ENCODE measurements around the gene PMPCA. TPM values are rescaled to one million over a fixed set of nuclear protein-coding genes. Genes with fewer than 3 reads are reported as not detected.

The PMPCA gene
- total and polyA plus RNA-seq, 2 experiments from 2014 or later = 61.3 to 88.2 TPM

DNA sequence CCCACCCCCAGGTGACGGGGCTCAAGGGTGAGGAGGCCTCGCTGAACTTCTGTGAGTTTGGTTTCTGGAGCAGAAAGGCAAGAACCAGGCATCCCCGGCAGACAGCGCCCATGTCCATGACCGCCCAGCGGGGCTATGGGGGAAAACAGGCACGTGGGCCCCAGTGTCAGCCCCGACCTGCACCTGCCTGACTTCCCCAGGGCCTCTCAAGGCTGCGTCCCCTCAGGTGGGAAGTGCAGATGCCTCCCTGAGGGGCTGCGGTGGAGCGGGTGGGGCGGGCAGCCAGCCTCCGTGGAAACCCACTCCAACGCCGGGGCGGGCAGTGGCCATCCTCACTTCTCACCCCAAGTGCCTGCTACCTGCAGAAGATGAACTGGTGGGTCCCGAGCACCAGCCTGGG, 30.1 kb upstream of the PMPCA start:
- no peak for DNase-seq (ENCODE audit: low spot score)
- H3K9me3 Mint-ChIP-seq = no peaks in the 10 kb centered on the region
- TF ChIP-seq, protein P1, sequence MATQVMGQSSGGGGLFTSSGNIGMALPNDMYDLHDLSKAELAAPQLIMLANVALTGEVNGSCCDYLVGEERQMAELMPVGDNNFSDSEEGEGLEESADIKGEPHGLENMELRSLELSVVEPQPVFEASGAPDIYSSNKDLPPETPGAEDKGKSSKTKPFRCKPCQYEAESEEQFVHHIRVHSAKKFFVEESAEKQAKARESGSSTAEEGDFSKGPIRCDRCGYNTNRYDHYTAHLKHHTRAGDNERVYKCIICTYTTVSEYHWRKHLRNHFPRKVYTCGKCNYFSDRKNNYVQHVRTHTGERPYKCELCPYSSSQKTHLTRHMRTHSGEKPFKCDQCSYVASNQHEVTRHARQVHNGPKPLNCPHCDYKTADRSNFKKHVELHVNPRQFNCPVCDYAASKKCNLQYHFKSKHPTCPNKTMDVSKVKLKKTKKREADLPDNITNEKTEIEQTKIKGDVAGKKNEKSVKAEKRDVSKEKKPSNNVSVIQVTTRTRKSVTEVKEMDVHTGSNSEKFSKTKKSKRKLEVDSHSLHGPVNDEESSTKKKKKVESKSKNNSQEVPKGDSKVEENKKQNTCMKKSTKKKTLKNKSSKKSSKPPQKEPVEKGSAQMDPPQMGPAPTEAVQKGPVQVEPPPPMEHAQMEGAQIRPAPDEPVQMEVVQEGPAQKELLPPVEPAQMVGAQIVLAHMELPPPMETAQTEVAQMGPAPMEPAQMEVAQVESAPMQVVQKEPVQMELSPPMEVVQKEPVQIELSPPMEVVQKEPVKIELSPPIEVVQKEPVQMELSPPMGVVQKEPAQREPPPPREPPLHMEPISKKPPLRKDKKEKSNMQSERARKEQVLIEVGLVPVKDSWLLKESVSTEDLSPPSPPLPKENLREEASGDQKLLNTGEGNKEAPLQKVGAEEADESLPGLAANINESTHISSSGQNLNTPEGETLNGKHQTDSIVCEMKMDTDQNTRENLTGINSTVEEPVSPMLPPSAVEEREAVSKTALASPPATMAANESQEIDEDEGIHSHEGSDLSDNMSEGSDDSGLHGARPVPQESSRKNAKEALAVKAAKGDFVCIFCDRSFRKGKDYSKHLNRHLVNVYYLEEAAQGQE (IDR thresholded peaks at IDR 0.05; ENCODE audit: unreplicated experiment) = no peak
- TF ChIP-seq STAT1 (IDR thresholded peaks at IDR 0.05; ENCODE audit: unreplicated experiment) (no peak), POLR2AphosphoS5 (IDR thresholded peaks at IDR 0.05; ENCODE audit: low read depth) (no peak), EZH2phosphoT487 (IDR thresholded peaks at IDR 0.05; ENCODE audit: unreplicated experiment) (no peak), NANOG (IDR thresholded peaks at IDR 0.05; ENCODE audit: borderline replicate concordance) (no peak), ZNF114 (CRISPR knock-in tag; IDR thresholded peaks at IDR 0.05) (no peak), CREB1 (CRISPR knock-in tag; IDR thresholded peaks at IDR 0.05; ENCODE audit: low read depth) (no peak), ZNF331 (CRISPR knock-in tag; IDR thresholded peaks at IDR 0.05; ENCODE audit: low read depth) (no peak), EZH2 (IDR thresholded peaks at IDR 0.05; ENCODE audit: low read depth, unreplicated experiment) (no peak), JUNB (IDR thresholded peaks at IDR 0.05; ENCODE audit: unreplicated experiment) (no peak)
- TF ChIP-seq, protein P2, sequence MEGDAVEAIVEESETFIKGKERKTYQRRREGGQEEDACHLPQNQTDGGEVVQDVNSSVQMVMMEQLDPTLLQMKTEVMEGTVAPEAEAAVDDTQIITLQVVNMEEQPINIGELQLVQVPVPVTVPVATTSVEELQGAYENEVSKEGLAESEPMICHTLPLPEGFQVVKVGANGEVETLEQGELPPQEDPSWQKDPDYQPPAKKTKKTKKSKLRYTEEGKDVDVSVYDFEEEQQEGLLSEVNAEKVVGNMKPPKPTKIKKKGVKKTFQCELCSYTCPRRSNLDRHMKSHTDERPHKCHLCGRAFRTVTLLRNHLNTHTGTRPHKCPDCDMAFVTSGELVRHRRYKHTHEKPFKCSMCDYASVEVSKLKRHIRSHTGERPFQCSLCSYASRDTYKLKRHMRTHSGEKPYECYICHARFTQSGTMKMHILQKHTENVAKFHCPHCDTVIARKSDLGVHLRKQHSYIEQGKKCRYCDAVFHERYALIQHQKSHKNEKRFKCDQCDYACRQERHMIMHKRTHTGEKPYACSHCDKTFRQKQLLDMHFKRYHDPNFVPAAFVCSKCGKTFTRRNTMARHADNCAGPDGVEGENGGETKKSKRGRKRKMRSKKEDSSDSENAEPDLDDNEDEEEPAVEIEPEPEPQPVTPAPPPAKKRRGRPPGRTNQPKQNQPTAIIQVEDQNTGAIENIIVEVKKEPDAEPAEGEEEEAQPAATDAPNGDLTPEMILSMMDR (conservative IDR thresholded peaks at IDR 0.05; ENCODE audit: low read depth in 2 of 2) = no peak
- TF ChIP-seq, protein P3, sequence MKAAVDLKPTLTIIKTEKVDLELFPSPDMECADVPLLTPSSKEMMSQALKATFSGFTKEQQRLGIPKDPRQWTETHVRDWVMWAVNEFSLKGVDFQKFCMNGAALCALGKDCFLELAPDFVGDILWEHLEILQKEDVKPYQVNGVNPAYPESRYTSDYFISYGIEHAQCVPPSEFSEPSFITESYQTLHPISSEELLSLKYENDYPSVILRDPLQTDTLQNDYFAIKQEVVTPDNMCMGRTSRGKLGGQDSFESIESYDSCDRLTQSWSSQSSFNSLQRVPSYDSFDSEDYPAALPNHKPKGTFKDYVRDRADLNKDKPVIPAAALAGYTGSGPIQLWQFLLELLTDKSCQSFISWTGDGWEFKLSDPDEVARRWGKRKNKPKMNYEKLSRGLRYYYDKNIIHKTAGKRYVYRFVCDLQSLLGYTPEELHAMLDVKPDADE (IDR thresholded peaks at IDR 0.05) = no peak
- TF ChIP-seq, protein P4, sequence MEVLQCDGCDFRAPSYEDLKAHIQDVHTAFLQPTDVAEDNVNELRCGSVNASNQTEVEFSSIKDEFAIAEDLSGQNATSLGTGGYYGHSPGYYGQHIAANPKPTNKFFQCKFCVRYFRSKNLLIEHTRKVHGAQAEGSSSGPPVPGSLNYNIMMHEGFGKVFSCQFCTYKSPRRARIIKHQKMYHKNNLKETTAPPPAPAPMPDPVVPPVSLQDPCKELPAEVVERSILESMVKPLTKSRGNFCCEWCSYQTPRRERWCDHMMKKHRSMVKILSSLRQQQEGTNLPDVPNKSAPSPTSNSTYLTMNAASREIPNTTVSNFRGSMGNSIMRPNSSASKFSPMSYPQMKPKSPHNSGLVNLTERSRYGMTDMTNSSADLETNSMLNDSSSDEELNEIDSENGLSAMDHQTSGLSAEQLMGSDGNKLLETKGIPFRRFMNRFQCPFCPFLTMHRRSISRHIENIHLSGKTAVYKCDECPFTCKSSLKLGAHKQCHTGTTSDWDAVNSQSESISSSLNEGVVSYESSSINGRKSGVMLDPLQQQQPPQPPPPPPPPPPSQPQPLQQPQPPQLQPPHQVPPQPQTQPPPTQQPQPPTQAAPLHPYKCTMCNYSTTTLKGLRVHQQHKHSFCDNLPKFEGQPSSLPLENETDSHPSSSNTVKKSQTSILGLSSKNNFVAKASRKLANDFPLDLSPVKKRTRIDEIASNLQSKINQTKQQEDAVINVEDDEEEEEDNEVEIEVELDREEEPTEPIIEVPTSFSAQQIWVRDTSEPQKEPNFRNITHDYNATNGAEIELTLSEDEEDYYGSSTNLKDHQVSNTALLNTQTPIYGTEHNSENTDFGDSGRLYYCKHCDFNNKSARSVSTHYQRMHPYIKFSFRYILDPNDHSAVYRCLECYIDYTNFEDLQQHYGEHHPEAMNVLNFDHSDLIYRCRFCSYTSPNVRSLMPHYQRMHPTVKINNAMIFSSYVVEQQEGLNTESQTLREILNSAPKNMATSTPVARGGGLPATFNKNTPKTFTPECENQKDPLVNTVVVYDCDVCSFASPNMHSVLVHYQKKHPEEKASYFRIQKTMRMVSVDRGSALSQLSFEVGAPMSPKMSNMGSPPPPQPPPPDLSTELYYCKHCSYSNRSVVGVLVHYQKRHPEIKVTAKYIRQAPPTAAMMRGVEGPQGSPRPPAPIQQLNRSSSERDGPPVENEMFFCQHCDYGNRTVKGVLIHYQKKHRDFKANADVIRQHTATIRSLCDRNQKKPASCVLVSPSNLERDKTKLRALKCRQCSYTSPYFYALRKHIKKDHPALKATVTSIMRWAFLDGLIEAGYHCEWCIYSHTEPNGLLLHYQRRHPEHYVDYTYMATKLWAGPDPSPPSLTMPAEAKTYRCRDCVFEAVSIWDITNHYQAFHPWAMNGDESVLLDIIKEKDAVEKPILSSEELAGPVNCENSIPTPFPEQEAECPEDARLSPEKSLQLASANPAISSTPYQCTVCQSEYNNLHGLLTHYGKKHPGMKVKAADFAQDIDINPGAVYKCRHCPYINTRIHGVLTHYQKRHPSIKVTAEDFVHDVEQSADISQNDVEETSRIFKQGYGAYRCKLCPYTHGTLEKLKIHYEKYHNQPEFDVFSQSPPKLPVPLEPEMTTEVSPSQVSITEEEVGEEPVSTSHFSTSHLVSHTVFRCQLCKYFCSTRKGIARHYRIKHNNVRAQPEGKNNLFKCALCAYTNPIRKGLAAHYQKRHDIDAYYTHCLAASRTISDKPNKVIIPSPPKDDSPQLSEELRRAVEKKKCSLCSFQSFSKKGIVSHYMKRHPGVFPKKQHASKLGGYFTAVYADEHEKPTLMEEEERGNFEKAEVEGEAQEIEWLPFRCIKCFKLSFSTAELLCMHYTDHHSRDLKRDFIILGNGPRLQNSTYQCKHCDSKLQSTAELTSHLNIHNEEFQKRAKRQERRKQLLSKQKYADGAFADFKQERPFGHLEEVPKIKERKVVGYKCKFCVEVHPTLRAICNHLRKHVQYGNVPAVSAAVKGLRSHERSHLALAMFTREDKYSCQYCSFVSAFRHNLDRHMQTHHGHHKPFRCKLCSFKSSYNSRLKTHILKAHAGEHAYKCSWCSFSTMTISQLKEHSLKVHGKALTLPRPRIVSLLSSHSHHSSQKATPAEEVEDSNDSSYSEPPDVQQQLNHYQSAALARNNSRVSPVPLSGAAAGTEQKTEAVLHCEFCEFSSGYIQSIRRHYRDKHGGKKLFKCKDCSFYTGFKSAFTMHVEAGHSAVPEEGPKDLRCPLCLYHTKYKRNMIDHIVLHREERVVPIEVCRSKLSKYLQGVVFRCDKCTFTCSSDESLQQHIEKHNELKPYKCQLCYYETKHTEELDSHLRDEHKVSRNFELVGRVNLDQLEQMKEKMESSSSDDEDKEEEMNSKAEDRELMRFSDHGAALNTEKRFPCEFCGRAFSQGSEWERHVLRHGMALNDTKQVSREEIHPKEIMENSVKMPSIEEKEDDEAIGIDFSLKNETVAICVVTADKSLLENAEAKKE (CRISPR knock-in tag; IDR thresholded peaks at IDR 0.05) = no peak
- H3K4me1 Mint-ChIP-seq = no peaks in the 10 kb centered on the region
- ATAC-seq = no peak
- no peak overlapping the region for H3K27ac ChIP-seq (ENCODE audit: low read depth)
- H3K4me3 ChIP-seq = no peak overlapping the region
- peaks cover 10% of the 10 kb centered on the region; the same call in 1 of the 2 replicates for H3K36me3 ChIP-seq (ENCODE audit: insufficient read depth)
- H3K4me2 ChIP-seq = no peak overlapping the region
- H3K27me3 Mint-ChIP-seq (ENCODE audit: insufficient read depth, low read depth, poor library complexity) = no peaks in the 10 kb centered on the region
- 0 out of 2 replicates have a peak, but pooled peaks cover 3% of the 10 kb centered on the region for H3F3A ChIP-seq (replicated peaks; ENCODE audit: low read depth)
- H3K9me2 ChIP-seq (ENCODE audit: insufficient read depth) = no peaks in the 10 kb centered on the region
- H3K4me1 ChIP-seq (ENCODE audit: insufficient read depth) = no peaks in the 10 kb centered on the region
- no peak overlapping the region for H3K27ac Mint-ChIP-seq
- no peak overlapping the region for H3K4me3 Mint-ChIP-seq
- H3K79me2 ChIP-seq (replicated peaks; ENCODE audit: insufficient read depth) = no peaks in the 10 kb centered on the region
- H4K20me1 ChIP-seq (replicated peaks; ENCODE audit: insufficient read depth) = peaks cover 6% of the 10 kb centered on the region; the same call in 1 of the 2 replicates
- H3K36me3 Mint-ChIP-seq (ENCODE audit: low read depth) = peaks cover 30% of the 10 kb centered on the region; the same call in 2 of the 3 replicates
- no peaks in the 10 kb centered on the region for H3K27me3 ChIP-seq (ENCODE audit: insufficient read depth)
- no peak overlapping the region for H2AFZ ChIP-seq

Data from GM23338 (cell line).